ENCODE data around the gene CREB1. TPM values are rescaled to one million over a fixed set of nuclear protein-coding genes. Genes with fewer than 3 reads are reported as not detected.
A peak's percentile ranks its signal among the peaks of the same experiment; 100 is the strongest.
"Not testable (repeated sequence)": the region's sequence is repeated elsewhere in the genome, so short reads cannot be mapped to it uniquely, and the experiment has no call there.

Gene CREB1
- polyA plus RNA-seq, 1 donor, result 89.8 TPM

- DNase-seq, result no peak
These were observed 85.1 kb downstream of the CREB1 start for GRCh38 chr2:207614824-207615223.

- no peak for DNase-seq
These were observed 86.4 kb downstream of the CREB1 start for GRCh38 chr2:207616185-207616584.

- DNase-seq, result no peak
These were observed 87.4 kb downstream of the CREB1 start for GRCh38 chr2:207617011-207617671.

- no peak for DNase-seq
These were observed 90.0 kb downstream of the CREB1 start for GRCh38 chr2:207619764-207620203.

- no peak for DNase-seq
These were observed 91.8 kb downstream of the CREB1 start for GRCh38 chr2:207621501-207622039.

- peak; percentile 59 for DNase-seq
These were observed 94.6 kb downstream of the CREB1 start for GRCh38 chr2:207624185-207625013.

GRCh38 chr2:207625014-207625907 lies 95.5 kb downstream of the CREB1 start, which contains the start of gene METTL21A:
METTL21A (minus strand) TSS chr2:207625394; CDS start chr2:207624375, 1,019 bp downstream.
- DNase-seq, result peak; percentile 82

- DNase-seq, result no peak
These were observed 99.8 kb downstream of the CREB1 start for GRCh38 chr2:207629553-207629952.

GRCh38 chr2:207630491-207630890 lies 100.7 kb downstream of the CREB1 start:
- no peak for DNase-seq

GRCh38 chr2:207632575-207633493 lies 103.1 kb downstream of the CREB1 start:
- no peak for DNase-seq

GRCh38 chr2:207633686-207634085 lies 103.9 kb downstream of the CREB1 start:
- DNase-seq, result no peak

GRCh38 chr2:207635468-207636200 lies 105.9 kb downstream of the CREB1 start:
- DNase-seq, result no peak

- not testable (repeated sequence) for DNase-seq
These were observed 109.5 kb downstream of the CREB1 start for GRCh38 chr2:207639288-207639687.

- DNase-seq, result no peak
These were observed 110.4 kb downstream of the CREB1 start for GRCh38 chr2:207640160-207640559.

GRCh38 chr2:207640661-207641060 lies 110.9 kb downstream of the CREB1 start:
- DNase-seq, result no peak

GRCh38 chr2:207643892-207644291 lies 114.1 kb downstream of the CREB1 start:
- no peak for DNase-seq

GRCh38 chr2:207646582-207646981 lies 116.8 kb downstream of the CREB1 start:
- DNase-seq, result not testable (repeated sequence)

Measured in left kidney (tissue), 2 donors.